Measurements from ENCODE around the gene TMEM52B. TPM values are rescaled to one million over a fixed set of nuclear protein-coding genes. Genes with fewer than 3 reads are reported as not detected.

The TMEM52B gene
- total RNA-seq, 1 donor from 2014 or later: not detected

DNA sequence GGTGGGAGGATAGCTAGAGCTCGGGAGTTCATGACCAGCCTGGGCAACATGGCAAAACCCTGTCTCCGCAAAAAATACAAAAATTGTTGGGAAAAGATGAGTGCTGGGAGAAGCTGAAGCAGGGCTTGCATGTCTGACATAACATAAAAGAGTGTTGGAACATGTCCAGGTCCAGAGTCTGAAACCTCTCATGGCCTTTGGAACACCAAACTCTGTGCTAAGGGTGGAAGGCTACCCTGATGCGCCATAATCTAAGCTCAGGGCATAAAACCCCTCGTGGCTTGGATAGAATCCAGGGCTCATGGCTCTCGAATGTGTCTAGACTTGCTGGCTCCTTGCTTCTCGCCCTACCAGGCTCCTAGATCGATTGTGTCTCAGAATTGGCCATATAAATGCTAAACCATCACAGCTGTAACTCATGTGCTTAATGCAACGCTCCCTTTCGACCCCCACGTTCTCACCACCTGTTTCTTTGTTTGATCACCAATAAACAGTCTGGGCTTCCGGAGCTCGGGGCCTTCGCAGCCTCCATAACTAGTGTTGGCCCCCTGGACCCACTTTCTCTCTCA is 42.1 kb upstream of the TMEM52B start:
- peaks cover 3% of the 10 kb centered on the region for H3K27me3 Mint-ChIP-seq (ENCODE audit: unreplicated experiment)
- DNase-seq (ENCODE audit: extremely low spot score, unreplicated experiment): no peak
- no peak overlapping the region for H3K27ac Mint-ChIP-seq (ENCODE audit: unreplicated experiment)
- no peaks in the 10 kb centered on the region for H3K36me3 Mint-ChIP-seq (ENCODE audit: unreplicated experiment)
- no peak overlapping the region for H3K4me3 Mint-ChIP-seq (ENCODE audit: unreplicated experiment)
- no peaks in the 10 kb centered on the region for H3K4me1 Mint-ChIP-seq (ENCODE audit: unreplicated experiment)
- TF ChIP-seq, protein P1, sequence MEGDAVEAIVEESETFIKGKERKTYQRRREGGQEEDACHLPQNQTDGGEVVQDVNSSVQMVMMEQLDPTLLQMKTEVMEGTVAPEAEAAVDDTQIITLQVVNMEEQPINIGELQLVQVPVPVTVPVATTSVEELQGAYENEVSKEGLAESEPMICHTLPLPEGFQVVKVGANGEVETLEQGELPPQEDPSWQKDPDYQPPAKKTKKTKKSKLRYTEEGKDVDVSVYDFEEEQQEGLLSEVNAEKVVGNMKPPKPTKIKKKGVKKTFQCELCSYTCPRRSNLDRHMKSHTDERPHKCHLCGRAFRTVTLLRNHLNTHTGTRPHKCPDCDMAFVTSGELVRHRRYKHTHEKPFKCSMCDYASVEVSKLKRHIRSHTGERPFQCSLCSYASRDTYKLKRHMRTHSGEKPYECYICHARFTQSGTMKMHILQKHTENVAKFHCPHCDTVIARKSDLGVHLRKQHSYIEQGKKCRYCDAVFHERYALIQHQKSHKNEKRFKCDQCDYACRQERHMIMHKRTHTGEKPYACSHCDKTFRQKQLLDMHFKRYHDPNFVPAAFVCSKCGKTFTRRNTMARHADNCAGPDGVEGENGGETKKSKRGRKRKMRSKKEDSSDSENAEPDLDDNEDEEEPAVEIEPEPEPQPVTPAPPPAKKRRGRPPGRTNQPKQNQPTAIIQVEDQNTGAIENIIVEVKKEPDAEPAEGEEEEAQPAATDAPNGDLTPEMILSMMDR (IDR thresholded peaks at IDR 0.05): no peak
- H3K9me3 Mint-ChIP-seq (ENCODE audit: unreplicated experiment): no peaks in the 10 kb centered on the region

DNA sequence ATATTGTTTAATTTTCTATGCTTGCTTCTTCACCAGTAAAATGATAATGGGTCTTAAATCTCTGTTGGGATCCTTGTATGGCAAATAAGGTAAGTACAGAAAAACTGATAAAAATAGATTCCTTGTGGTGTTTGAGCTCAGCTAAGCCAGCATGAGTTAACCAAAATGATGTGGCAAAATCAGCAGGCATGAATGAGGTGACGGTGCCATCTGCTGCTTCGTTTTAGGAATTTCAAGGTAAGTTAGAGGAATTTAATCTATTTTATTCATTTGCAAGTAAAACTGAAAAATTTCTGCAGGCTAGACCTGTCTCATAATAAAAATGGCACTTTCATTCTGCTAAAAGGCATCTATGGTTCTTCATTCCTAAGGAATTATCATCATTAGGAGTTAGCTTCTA is 38.8 kb upstream of the TMEM52B start:
- no peak overlapping the region for H3K4me3 Mint-ChIP-seq (ENCODE audit: unreplicated experiment)
- H3K27me3 Mint-ChIP-seq (ENCODE audit: unreplicated experiment): peaks cover 14% of the 10 kb centered on the region
- TF ChIP-seq, protein P1 (IDR thresholded peaks at IDR 0.05): peak; percentile 64
- H3K36me3 Mint-ChIP-seq (ENCODE audit: unreplicated experiment): no peaks in the 10 kb centered on the region
- DNase-seq (ENCODE audit: extremely low spot score, unreplicated experiment): no peak
- H3K9me3 Mint-ChIP-seq (ENCODE audit: unreplicated experiment): no peaks in the 10 kb centered on the region
- no peak overlapping the region for H3K27ac Mint-ChIP-seq (ENCODE audit: unreplicated experiment)
- no peaks in the 10 kb centered on the region for H3K4me1 Mint-ChIP-seq (ENCODE audit: unreplicated experiment)

DNA sequence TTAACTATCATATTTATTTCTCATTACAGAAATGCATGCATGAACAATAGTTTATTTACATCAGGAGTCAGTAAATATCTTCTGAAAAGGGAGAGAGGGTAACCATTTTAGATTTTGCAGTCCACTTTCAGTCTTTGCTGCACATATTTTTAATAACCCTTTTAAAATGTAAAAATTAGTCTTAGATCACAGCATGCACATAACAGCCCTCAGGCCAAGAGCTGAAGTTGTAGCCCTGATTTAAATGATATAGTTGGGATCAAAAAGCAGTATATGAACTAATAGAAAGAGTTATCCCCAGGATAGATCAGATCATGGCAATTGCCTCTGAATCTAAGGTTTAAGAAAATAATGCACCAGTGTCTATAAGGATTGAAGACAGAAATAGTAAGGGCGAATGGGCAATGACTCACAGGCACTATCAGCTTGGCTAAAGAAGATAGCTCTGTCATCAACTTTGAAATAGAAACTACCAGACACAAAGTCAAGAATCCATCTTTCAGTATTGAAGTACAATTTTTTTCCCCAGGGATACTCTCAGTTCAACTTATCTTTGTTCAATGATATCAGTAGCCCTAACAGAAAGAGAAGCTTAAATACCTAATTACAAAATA is 35.7 kb upstream of the TMEM52B start:
- TF ChIP-seq, protein P1 (IDR thresholded peaks at IDR 0.05): no peak
- no peak for DNase-seq (ENCODE audit: extremely low spot score, unreplicated experiment)
- no peaks in the 10 kb centered on the region for H3K9me3 Mint-ChIP-seq (ENCODE audit: unreplicated experiment)
- H3K4me3 Mint-ChIP-seq (ENCODE audit: unreplicated experiment): no peak overlapping the region
- H3K27ac Mint-ChIP-seq (ENCODE audit: unreplicated experiment): no peak overlapping the region
- no peaks in the 10 kb centered on the region for H3K4me1 Mint-ChIP-seq (ENCODE audit: unreplicated experiment)
- peaks cover 20% of the 10 kb centered on the region for H3K27me3 Mint-ChIP-seq (ENCODE audit: unreplicated experiment)
- no peaks in the 10 kb centered on the region for H3K36me3 Mint-ChIP-seq (ENCODE audit: unreplicated experiment)

DNA sequence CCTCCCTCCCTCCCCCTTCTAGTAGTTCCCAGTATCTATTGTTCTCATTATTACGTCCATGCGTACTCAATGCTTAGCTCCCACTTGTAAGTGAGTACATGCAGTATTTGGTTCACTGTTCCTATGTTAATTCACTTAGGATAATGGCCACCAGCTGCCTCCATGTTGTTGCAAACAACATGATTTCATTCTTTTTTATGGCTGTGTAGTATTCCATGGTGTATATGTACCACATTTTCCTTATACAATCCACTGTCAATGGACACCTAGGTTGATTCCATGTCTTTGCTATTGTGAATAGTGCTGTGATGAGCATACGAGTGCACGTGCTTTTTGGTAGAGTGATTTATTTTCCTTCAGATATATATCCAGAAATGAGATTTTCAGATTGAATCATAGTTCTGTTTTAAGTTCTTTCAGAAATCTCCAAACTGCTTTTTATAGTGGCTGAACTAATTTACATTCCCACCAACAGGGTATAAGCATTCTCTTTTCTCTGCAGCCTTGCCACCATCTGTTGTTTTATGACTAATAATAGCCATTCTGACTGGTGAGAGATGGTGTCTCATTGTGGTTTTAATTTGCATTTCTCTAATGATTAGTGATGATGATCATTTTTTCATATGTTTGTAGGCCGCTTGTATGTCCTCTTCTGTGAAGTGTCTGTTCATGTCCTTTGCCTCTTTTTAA is 31.0 kb upstream of the TMEM52B start:
- peaks cover 22% of the 10 kb centered on the region for H3K27me3 Mint-ChIP-seq (ENCODE audit: unreplicated experiment)
- no peak overlapping the region for H3K4me3 Mint-ChIP-seq (ENCODE audit: unreplicated experiment)
- H3K4me1 Mint-ChIP-seq (ENCODE audit: unreplicated experiment): peaks cover under 1% of the 10 kb centered on the region
- no peaks in the 10 kb centered on the region for H3K36me3 Mint-ChIP-seq (ENCODE audit: unreplicated experiment)
- no peaks in the 10 kb centered on the region for H3K9me3 Mint-ChIP-seq (ENCODE audit: unreplicated experiment)
- TF ChIP-seq, protein P1 (IDR thresholded peaks at IDR 0.05): no peak
- DNase-seq (ENCODE audit: extremely low spot score, unreplicated experiment): no peak
- no peak overlapping the region for H3K27ac Mint-ChIP-seq (ENCODE audit: unreplicated experiment)

DNA sequence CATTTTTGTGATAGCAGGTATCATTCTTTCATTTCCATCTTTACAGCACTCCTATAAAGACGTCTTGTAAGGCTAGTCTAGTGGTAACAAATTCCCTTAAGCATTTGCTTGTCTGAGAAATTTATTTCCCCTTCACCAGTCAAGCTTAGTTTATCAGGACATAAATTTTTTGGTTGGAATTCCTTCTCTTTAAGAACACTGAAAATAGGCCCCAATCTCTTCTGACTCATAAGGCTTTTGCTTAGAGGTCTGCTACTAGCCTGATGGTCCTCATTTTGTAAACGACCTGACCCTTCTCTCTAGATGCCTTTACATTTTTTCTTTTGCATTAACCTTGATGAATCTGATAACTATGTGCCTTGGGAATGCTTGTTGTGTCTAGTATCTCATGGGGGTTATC is 27.2 kb upstream of the TMEM52B start:
- H3K4me1 Mint-ChIP-seq (ENCODE audit: unreplicated experiment): peaks cover 7% of the 10 kb centered on the region
- TF ChIP-seq, protein P1 (IDR thresholded peaks at IDR 0.05): no peak
- H3K36me3 Mint-ChIP-seq (ENCODE audit: unreplicated experiment): no peaks in the 10 kb centered on the region
- no peak for DNase-seq (ENCODE audit: extremely low spot score, unreplicated experiment)
- H3K4me3 Mint-ChIP-seq (ENCODE audit: unreplicated experiment): no peak overlapping the region
- peaks cover 5% of the 10 kb centered on the region for H3K27me3 Mint-ChIP-seq (ENCODE audit: unreplicated experiment)
- H3K27ac Mint-ChIP-seq (ENCODE audit: unreplicated experiment): no peak overlapping the region
- no peaks in the 10 kb centered on the region for H3K9me3 Mint-ChIP-seq (ENCODE audit: unreplicated experiment)

Data from osteocyte (in vitro differentiated cells).